ENCODE measurements around the gene GYS2. TPM values are rescaled to one million over a fixed set of nuclear protein-coding genes. Genes with fewer than 3 reads are reported as not detected.

GYS2 gene
- total RNA-seq, 1 donor from 2014 or later: not detected

DNA sequence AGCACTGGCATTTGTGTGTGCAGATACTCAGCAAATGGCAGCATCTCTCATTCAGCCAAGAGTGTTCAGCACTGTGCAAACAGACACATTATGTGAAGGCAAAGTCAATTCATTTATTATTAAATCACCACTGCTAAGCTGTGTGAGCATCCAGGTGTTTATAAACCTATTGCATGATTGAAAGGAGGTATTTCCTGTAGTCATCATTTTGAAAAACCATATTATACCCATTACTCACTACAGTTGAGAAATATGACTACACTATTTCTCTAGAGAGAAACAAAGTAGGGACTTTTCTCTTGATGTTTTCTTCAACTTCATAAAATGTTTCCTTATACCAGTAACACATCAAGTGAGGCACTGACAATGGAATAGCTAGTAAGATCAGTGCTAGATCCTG, 64.8 kb downstream of the GYS2 start:
- DNase-seq (ENCODE audit: low spot score): no peak
- Mint-ChIP-seq H3K27ac (ENCODE audit: unreplicated experiment) (no peak overlapping the region), H3K36me3 (ENCODE audit: low read depth) (no peaks in the 10 kb centered on the region), H3K9me3 (ENCODE audit: low read depth) (no peaks in the 10 kb centered on the region), H3K27me3 (ENCODE audit: low read depth) (no peaks in the 10 kb centered on the region), H3K4me3 (ENCODE audit: unreplicated experiment) (no peak overlapping the region), H3K4me1 (ENCODE audit: low read depth) (no peaks in the 10 kb centered on the region)
- TF ChIP-seq CTCF (IDR thresholded peaks at IDR 0.05): no peak

- no peak for DNase-seq (ENCODE audit: low spot score)
- no peak overlapping the region for H3K27ac Mint-ChIP-seq (ENCODE audit: unreplicated experiment)
- H3K4me3 Mint-ChIP-seq (ENCODE audit: unreplicated experiment): no peak overlapping the region
- no peak for TF ChIP-seq CTCF (IDR thresholded peaks at IDR 0.05)
- no peaks in the 10 kb centered on the region for H3K4me1 Mint-ChIP-seq (ENCODE audit: low read depth)
- no peaks in the 10 kb centered on the region for H3K27me3 Mint-ChIP-seq (ENCODE audit: low read depth)
- no peaks in the 10 kb centered on the region for H3K36me3 Mint-ChIP-seq (ENCODE audit: low read depth)
- no peaks in the 10 kb centered on the region for H3K9me3 Mint-ChIP-seq (ENCODE audit: low read depth)
Measured at GRCh38 chr12:21538061-21538653, 66.5 kb downstream of the GYS2 start.

DNA sequence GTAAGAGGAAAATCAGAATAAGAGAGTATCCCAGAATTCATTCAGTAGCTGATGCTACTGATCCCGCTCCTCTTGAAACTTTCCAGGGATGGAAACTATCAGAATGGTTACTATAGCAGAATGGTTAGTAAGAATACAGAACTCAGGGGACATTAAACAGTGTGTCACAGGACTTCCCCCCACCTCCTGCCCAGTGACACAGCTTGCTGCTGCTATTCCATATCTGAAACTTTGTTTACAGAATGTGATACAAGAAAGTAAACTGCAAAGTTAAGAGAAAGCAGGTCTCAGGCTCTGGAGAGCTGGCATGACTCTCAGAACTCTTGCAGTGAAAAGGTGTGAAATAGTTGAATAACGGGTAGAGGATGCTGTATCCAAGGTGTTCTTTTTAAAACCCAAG, 75.2 kb downstream of the GYS2 start:
- no peak for DNase-seq (ENCODE audit: low spot score)
- no peak for TF ChIP-seq CTCF (IDR thresholded peaks at IDR 0.05)
- H3K27ac Mint-ChIP-seq (ENCODE audit: unreplicated experiment): no peak overlapping the region
- no peaks in the 10 kb centered on the region for H3K36me3 Mint-ChIP-seq (ENCODE audit: low read depth)
- H3K4me3 Mint-ChIP-seq (ENCODE audit: unreplicated experiment): no peak overlapping the region
- no peaks in the 10 kb centered on the region for H3K27me3 Mint-ChIP-seq (ENCODE audit: low read depth)
- peaks cover 28% of the 10 kb centered on the region for H3K4me1 Mint-ChIP-seq (ENCODE audit: low read depth)
- H3K9me3 Mint-ChIP-seq (ENCODE audit: low read depth): peaks cover under 1% of the 10 kb centered on the region

- Mint-ChIP-seq H3K36me3 (ENCODE audit: low read depth) (no peaks in the 10 kb centered on the region), H3K4me3 (ENCODE audit: unreplicated experiment) (no peak overlapping the region), H3K4me1 (ENCODE audit: low read depth) (peaks cover 28% of the 10 kb centered on the region), H3K9me3 (ENCODE audit: low read depth) (peaks cover 4% of the 10 kb centered on the region), H3K27me3 (ENCODE audit: low read depth) (no peaks in the 10 kb centered on the region), H3K27ac (ENCODE audit: unreplicated experiment) (no peak overlapping the region)
- DNase-seq (ENCODE audit: low spot score): no peak
- TF ChIP-seq CTCF (IDR thresholded peaks at IDR 0.05): no peak
Measured at GRCh38 chr12:21528953-21529352, 75.7 kb downstream of the GYS2 start.

DNA sequence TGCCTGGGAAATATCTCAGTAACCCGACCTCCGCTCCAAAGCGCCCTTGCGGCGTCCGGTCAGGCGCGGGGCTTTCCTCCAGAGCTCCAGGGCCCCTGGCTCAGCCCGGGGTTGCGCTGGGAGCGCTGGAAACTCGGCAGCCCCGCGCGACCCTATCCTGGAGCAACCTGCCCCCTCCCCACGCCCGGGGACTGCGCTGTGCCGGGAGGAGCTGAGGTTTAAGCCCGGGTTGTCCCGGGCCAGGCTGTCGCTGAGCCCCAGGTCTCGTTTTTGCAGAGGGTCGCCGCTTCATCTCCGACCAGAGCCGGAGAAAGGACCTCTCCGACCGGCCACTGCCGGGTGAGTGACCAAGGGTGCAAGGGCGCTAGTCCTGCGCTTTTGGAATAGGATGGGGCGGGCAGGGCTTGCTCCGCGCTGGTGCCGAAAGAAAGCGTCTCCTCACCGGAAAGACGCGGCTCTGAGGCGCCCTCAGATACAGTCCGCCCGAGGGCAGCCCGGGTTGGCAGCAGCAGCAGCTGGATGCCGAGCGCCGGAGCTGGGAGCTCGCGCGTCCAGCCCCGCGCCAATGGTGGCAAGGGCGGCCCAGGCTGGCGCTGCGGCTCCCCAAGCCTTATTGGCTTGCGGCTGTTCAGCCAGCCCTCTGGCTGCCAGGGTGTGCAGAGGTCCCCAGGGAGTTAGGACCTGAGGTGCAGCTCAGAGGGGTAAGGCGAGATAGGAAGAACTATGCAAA, 77.0 kb downstream of the GYS2 start:
- Mint-ChIP-seq H3K36me3 (ENCODE audit: low read depth) (no peaks in the 10 kb centered on the region), H3K4me1 (ENCODE audit: low read depth) (peaks cover 28% of the 10 kb centered on the region), H3K4me3 (ENCODE audit: unreplicated experiment) (peak overlapping the region; percentile 74), H3K27me3 (ENCODE audit: low read depth) (no peaks in the 10 kb centered on the region), H3K27ac (ENCODE audit: unreplicated experiment) (no peak overlapping the region), H3K9me3 (ENCODE audit: low read depth) (peaks cover 7% of the 10 kb centered on the region)
- peak; percentile 92 for DNase-seq (ENCODE audit: low spot score)
- no peak for TF ChIP-seq CTCF (IDR thresholded peaks at IDR 0.05)
